IMR-90 (cell line): ENCODE data around the gene NEUROG3.

ENCODE experiments used
- CTCF ChIP-seq: conservative IDR thresholded peaks from 2 replicates; pipeline ENCODE4 v1.5.1; 2012; ENCODE audit warnings: mild to moderate bottlenecking, low read depth, low read length, improper control_type of control experiment
- MAFK ChIP-seq: IDR thresholded peaks from 2 replicates; pipeline ENCODE4 v1.6.1; 2012; ENCODE audit warnings: low read depth, low read length, improper control_type of control experiment
- MAZ ChIP-seq: IDR thresholded peaks from 2 replicates; pipeline ENCODE4 v1.6.1; 2012; ENCODE audit warnings: low read depth, mild to moderate bottlenecking, low read length, improper control_type of control experiment, moderate library complexity, borderline replicate concordance
- MXI1 ChIP-seq: IDR thresholded peaks from 2 replicates; pipeline ENCODE4 v1.6.1; 2012; ENCODE audit warnings: low read depth, mild to moderate bottlenecking, low read length, moderate library complexity, borderline replicate concordance
- POLR2A ChIP-seq: IDR thresholded peaks from 2 replicates; pipeline ENCODE4 v1.6.1; 2012; ENCODE audit warnings: mild to moderate bottlenecking, low read depth, low read length
- SMC3 ChIP-seq: fragments of 150-350 bp; IDR thresholded peaks from 2 replicates; pipeline ENCODE4 v1.6.1; 2016; ENCODE audit warnings: low read depth, mild to moderate bottlenecking, antibody characterized with exemption, low read length, moderate library complexity

- TF ChIP-seq MXI1 (no peak), SMC3 (no peak), CTCF (no peak), POLR2A (no peak), MAZ (no peak), MAFK (no peak)
Measured at GRCh38 chr10:69558559-69558958, 14.7 kb downstream of the NEUROG3 start.
